Measurements from ENCODE around the gene CRBN. TPM values are rescaled to one million over a fixed set of nuclear protein-coding genes. Genes with fewer than 3 reads are reported as not detected.

CRBN gene
- total and polyA plus RNA-seq, 2 of the 13 experiments (the other 11 are each of a cell fraction or from before 2014, with no cell fraction given): 30.8 to 36.1 TPM

- TF ChIP-seq TRIM22 (IDR thresholded peaks at IDR 0.05): no peak
- TF ChIP-seq ZBTB1 (CRISPR knock-in tag; IDR thresholded peaks at IDR 0.05; ENCODE audit: borderline replicate concordance): no peak
- 0 out of 2 replicates have a peak, but pooled peaks have one; percentile 40 for TF ChIP-seq WIZ (CRISPR knock-in tag; IDR thresholded peaks at IDR 0.05)
- peak; percentile 91; the same call in 1 of the 2 replicates for TF ChIP-seq DMAP1 (CRISPR knock-in tag; IDR thresholded peaks at IDR 0.05)
- peak; percentile 60 for TF ChIP-seq ZNF770 (CRISPR knock-in tag; IDR thresholded peaks at IDR 0.05)
- peak; percentile 84; the same call in 1 of the 2 replicates for TF ChIP-seq CREBL2 (CRISPR knock-in tag; IDR thresholded peaks at IDR 0.05; ENCODE audit: borderline replicate concordance)
- TF ChIP-seq FOSL2 (CRISPR knock-in tag; IDR thresholded peaks at IDR 0.05): peak; percentile 71
- TF ChIP-seq ZNF232 (CRISPR knock-in tag; IDR thresholded peaks at IDR 0.05; ENCODE audit: borderline replicate concordance): peak; percentile 91
- no peak for TF ChIP-seq ZBTB7A (CRISPR knock-in tag; IDR thresholded peaks at IDR 0.05)
- peak; percentile 100 for TF ChIP-seq FOXK1 (CRISPR knock-in tag; IDR thresholded peaks at IDR 0.05; ENCODE audit: borderline replicate concordance, low read depth)
- TF ChIP-seq ZNF512 (CRISPR knock-in tag; IDR thresholded peaks at IDR 0.05): no peak
- TF ChIP-seq NFE2L1 (CRISPR knock-in tag; IDR thresholded peaks at IDR 0.05; ENCODE audit: borderline replicate concordance): no peak; the same call in 1 of the 2 replicates
- TF ChIP-seq ZNF639 (CRISPR knock-in tag; conservative IDR thresholded peaks at IDR 0.05): 0 out of 2 replicates have a peak, but pooled peaks have one; percentile 77
- no peak for TF ChIP-seq RFX5 (IDR thresholded peaks at IDR 0.05; ENCODE audit: low read depth, low read length)
- TF ChIP-seq ZNF704 (CRISPR knock-in tag; IDR thresholded peaks at IDR 0.05; ENCODE audit: borderline replicate concordance): peak; percentile 85; the same call in 1 of the 2 replicates
- TF ChIP-seq ZNF574 (CRISPR knock-in tag; IDR thresholded peaks at IDR 0.05): peak; percentile 100
Measured at GRCh38 chr3:3179407-3180094, at the start of gene CRBN (continued).

All from HepG2 (cell line).